Cortex of kidney (tissue), 1 donor: ENCODE measurements around the gene GPC1.
"Not testable (repeated sequence)": the region's sequence is repeated elsewhere in the genome, so short reads cannot be mapped to it uniquely, and the experiment has no call there.

Experiments used
- DNase-seq: peaks from one replicate; lab custom pipeline; 2025; lab: John Stamatoyannopoulos, UW

GPC1 gene

DNA sequence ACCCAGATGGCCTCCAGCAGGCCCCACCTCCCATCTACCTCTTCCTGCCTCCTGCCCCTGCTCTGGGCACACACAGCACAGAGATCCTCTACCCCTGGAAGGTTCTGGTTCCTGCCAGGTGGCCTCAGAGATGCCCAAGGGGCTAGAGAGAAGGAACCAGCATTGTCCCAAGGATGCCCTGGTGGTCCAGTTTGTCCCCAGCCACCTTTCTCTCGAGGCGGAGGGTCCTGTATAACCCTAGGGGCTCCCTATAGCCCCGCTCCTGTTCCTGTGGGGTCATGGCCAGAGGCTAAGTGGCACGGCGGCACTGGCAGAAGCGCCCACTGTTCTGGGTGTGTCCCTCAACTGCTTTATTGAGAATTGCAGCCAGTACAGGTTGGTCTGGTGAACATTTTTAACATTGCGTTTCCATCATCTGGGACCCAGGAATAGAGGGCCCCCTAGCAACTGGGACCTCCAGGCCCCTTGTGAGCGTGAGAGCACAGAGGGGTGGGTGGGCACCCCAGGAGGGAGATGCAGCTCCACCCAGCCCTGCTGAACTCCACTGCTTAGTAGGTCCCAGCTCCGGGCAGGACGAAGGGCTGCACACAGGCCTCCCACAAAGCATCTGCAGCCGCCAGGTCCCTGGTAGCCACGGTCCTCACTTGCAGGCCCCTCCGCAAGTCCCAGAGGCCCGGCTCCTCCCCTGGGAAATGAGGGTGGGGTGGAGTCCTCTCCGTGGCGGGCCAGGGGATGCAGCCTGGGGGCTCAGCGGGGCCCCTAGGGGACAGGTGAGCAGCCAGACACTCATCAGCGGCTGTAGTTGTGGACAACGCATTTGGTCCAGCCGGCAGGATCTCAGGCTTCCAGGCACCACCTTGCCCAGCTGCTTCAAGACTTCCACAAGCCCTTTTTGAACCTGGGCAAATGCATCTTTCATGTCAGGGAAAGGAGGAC, 33.1 kb downstream of the GPC1 start:
- no peak for DNase-seq

- DNase-seq, result no peak
Measured at GRCh38 chr2:240469239-240469636, 33.8 kb downstream of the GPC1 start.

DNA sequence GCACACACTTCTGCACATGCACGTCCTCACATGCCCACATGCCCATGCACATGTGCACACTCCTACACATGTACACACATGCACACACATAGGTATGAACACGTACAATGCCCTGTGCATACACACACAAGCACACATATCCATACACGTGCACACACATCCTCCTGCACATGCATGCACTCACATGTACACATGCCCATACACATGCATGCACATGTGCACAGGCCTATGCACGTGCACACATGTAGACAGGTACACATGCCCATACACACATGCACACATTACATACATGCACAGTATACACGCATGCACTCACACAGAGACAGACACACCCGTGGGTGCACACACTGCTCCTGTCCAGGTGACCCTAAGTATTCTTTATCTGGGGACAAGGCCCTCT, 34.3 kb downstream of the GPC1 start:
- DNase-seq, result no peak

DNA sequence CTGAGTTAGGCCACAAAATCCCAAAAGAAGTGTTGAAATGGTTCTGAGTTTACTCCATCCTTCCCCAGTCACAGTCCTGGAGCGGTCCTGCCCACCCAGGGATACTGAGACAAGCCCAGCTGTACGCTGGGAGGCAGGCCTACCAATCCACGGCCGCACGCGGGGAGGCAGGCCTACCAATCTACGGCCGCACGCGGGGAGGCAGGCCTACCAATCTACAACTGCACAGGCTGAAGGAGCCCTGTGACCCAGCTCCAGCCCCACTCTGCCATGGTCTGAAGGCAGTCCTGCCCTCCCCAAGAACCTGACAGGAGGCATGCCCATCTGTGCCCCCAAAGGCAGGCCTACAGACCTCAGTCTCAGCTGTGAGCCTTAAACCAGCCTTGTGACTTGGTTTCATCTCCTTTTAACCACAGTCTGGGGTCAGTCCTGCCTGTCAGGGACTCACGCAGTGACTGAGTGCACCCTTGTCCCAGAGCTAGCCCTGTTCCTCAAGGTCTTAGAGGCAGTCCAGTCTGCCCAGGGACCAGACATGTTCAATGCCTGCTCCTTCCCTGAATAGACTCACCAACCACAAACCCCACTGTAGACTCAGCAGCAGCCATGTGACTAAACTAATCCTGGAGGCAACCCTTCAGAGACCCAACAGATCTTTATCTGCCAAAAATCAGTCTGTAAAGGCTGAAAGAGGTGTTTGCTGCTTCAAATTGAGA, 36.8 kb downstream of the GPC1 start:
- DNase-seq, result no peak

DNA sequence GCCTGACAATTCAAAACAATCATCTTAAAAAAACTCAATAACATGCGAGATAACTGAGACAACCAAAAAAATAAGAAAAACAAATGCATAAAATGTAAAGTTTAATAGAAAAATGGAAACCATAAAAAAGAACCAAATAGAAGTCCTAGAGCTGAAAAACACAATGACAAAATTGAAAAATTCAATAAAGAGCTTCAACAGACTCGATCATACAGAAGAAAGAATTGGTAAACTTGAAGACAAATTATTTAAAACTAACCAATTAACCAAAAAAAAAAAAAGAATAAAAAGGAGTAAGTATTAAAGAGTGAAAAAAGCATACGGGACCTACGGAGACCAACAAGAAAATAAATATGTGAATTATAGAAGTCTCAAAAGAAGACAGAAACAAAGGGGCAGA, 37.7 kb downstream of the GPC1 start:
- no peak for DNase-seq

DNA sequence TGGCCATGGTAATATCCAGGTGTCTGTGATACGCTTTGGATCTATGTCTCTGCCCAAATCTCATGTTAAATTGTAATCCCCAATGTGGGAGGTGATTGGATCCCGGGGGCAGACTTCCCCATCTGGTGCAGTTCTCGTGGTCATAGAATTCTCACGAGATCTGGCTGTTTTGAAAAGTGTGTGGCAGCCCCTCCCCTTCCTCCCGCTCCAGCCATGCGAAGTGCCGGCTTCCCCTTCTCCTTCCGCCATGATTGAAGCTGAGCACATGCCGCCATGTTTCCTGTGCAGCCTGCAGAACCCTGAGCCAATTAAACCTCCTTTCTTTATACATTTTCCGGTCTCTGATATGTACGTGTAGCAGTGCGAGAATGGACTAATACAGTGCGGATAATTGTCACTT, 42.5 kb downstream of the GPC1 start:
- DNase-seq, result no peak

DNA sequence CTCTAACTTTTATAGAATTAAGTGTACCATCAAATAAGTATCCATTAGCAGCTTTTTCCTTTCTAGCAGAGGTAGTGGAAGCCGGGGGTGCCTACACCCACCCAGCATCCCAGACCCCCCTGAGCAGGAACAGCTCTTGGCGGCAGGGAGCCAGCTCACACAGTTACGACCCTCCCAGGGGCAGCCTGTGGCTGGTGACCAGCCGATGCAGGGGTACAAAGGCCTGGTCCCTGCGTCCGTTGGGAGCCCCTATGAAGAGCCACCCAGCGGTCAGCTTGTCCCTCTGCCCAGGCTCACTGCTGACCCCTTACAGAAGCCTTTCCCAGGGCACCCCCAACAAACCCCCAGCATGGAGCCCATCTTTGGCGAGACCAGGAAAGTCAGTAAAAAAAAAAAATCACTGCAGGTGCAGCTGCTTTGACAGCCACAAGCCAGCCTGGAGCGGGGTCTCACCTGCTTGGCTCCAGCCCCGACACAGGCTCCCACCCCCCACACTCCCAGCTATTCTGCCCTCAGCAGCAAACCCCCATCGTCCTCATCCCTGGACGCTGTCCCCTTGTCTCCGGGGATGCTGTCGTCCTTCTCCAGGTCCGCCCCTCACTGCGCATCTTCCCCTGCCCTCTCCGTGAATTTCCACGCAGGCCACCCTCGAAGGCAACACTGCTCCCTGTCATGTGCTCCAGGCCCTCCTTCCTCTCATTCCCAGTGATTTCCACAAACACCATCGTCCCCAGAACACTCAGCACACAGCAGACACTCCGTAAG, 43.1 kb downstream of the GPC1 start:
- DNase-seq, result no peak

GRCh38 chr2:240479111-240479501, 43.6 kb downstream of the GPC1 start:
- no peak for DNase-seq

- no peak for DNase-seq
Measured at GRCh38 chr2:240480834-240481623, 45.6 kb downstream of the GPC1 start.

GRCh38 chr2:240481720-240482119, 46.3 kb downstream of the GPC1 start:
- DNase-seq, result no peak

GRCh38 chr2:240482141-240482540, 46.7 kb downstream of the GPC1 start:
- DNase-seq, result no peak

DNA sequence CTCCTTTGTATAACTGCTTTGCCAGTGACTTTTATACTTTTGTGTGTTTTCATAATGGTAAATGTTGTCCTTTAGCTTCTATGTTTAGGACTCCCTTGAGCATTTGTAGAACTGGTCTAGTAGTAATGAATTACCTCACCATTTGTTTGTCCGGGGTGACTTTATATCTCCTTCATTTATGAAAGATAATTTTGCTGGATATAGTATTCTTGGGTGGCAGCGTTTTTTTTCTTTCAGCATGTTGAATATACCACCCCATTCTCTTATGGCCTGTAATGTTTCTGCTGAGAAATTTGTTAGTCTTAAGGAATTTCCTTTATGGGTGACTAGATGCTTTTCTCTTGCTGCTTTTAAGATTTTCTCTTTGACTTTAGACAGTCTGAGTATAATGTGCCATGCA, 56.0 kb downstream of the GPC1 start:
- DNase-seq, result no peak

GRCh38 chr2:240494194-240494793, 58.8 kb downstream of the GPC1 start:
- no peak for DNase-seq

DNA sequence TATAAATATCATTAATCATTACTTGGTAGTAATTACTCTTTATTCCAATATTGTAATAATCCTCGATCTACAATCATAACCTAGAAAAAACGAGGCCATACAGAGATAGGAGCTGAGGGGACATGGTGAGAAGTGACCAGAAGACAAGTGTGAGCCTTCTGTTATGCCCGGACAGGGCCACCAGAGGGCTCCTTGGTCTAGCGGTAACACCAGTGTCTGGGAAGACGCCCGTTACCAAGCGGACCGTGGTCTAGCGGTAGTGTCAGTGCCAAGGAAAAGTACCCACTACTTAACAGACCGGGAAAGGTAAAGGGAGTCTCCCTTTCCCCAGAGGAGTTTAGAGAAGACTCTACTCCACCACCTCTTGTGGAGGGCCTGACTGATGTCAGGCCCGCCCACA, 59.5 kb downstream of the GPC1 start:
- not testable (repeated sequence) for DNase-seq

DNA sequence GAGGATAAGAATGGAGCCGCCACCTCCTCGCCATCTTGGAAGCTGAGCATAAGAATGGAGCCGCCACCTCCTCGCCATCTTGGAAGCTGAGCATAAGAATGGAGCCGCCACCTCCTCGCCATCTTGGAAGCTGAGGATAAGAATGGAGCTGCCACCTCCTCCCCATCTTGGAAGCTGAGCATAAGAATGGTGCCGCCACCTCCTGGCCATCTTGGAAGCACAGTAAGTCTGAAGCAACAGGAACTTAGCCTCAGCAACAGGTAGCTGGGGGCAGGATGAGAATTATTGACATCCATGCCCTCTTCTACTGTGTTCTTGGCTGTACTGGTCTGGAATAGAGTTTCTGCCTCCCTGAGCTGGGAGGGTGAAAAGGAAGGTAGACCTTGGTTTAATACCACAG, 61.6 kb downstream of the GPC1 start:
- DNase-seq, result not testable (repeated sequence)

DNA sequence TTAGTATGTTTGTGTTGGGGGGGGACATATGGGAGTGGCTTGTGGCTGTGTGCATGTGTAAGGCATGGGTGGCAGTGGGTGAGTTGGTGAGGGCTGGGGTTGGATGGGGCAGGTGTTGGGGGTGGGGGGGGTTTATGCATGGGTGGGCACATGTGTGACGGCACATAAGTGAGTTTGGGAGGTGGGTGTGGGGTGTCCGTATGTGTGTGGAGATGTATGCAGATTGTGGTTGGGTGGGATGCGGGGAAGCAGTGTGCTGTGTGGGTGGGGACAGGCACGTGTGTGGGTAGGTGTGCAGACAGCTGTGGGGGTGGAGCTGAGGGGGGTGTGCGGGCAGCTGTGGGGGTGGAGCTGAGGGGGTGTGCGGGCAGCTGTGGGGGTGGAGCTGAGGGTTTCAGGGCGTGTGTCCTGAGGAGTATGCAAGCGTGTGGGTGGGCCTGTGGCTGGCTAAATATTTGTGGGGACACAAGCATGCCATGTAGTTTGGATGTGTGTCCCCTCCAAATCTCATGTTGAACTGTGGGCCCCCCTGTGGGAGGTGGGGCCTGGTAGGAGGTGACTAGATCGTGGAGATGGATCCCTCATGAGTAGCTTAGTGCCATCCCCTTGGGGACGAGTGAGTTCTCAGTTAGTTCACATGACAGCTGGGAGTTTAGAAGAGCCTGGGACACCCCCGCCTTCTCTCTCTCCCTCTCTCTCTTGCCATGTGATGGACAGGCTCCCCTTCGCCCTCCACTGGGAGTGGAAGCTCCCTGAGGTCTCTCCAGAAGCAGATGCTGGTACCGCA, 62.9 kb downstream of the GPC1 start:
- no peak for DNase-seq

- no peak for DNase-seq
Measured at GRCh38 chr2:240498958-240499260, 63.4 kb downstream of the GPC1 start.

GRCh38 chr2:240499309-240500301, 64.1 kb downstream of the GPC1 start:
- no peak for DNase-seq
